Purkinje cell (primary cell): Measurements from ENCODE around the gene FIZ1. TPM values are rescaled to one million over a fixed set of nuclear protein-coding genes. Genes with fewer than 3 reads are reported as not detected.

ENCODE experiments used
- polyA plus RNA-seq: library from polyadenylated mRNA; unstranded; fragments of >200 nt; fragmentation: Nextera tagmentation; gene quantifications from 2 replicates; pipeline ENCODE4 v1.2.1, GENCODE V29; 2014

Gene FIZ1
- 1.7 and 4.2 TPM in 2 replicates for polyA plus RNA-seq

GRCh38 chr19:55599468-55599841 is at the start of gene FIZ1:
TSS of gene FIZ1 (minus strand) at chr19:55599517. CDS start at chr19:55597865, 1,652 bp downstream.

GRCh38 chr19:55647732-55648584 is 48.6 kb upstream of the FIZ1 start, which contains the start of gene CCDC106:
TSS of gene CCDC106 (plus strand) at chr19:55648212. CDS start at chr19:55649047, 835 bp downstream.

GRCh38 chr19:55643003-55643886 is 43.9 kb upstream of the FIZ1 start, which contains the start of gene ZNF581:
TSS of gene ZNF581 (plus strand) at chr19:55643649. CDS start at chr19:55644572, 923 bp downstream.

GRCh38 chr19:55640577-55641425 is 41.5 kb upstream of the FIZ1 start, which contains the start of gene ZNF580:
TSS of gene ZNF580 (plus strand) at chr19:55641002. CDS start at chr19:55642509, 1,507 bp downstream.

GRCh38 chr19:55624109-55625003 is 25.0 kb upstream of the FIZ1 start, which contains the start of gene ZNF784:
TSS of gene ZNF784 (minus strand) at chr19:55624566. CDS start at chr19:55624561, 5 bp downstream.

GRCh38 chr19:55605637-55606470 is 6.5 kb upstream of the FIZ1 start, which contains the start of gene ZNF865:
TSS of gene ZNF865 (plus strand) at chr19:55605647. CDS start at chr19:55613619, 7,972 bp downstream.

GRCh38 chr19:55599842-55600661 is 735 bp upstream of the FIZ1 start, which contains the start of gene ZNF524:
TSS of gene ZNF524 (plus strand) at chr19:55600288. CDS start at chr19:55602113, 1,825 bp downstream.

GRCh38 chr19:55580628-55581144 is 18.6 kb downstream of the FIZ1 start, which contains the start of gene ZNF579:
TSS of gene ZNF579 (minus strand) at chr19:55580848. CDS start at chr19:55579639, 1,209 bp downstream.

GRCh38 chr19:55545443-55545842 is 53.9 kb downstream of the FIZ1 start, which contains the start of gene SBK3:
TSS of gene SBK3 (minus strand) at chr19:55545543. CDS start at chr19:55545543, 0 bp downstream.

Other genes with a start within 250 kb of the FIZ1 start
- not detected in 2 replicates for gene COX6B2, start 244.8 kb downstream of the FIZ1 start, polyA plus RNA-seq
- gene GARIN5B, start 236.3 kb downstream of the FIZ1 start, polyA plus RNA-seq: not detected in 2 replicates
- gene IL11, start 229.1 kb downstream of the FIZ1 start, polyA plus RNA-seq: not detected in 2 replicates
- not detected in 2 replicates for gene TMEM190, start 222.7 kb downstream of the FIZ1 start, polyA plus RNA-seq
- gene TMEM238, start 215.2 kb downstream of the FIZ1 start, polyA plus RNA-seq: not detected in 2 replicates
- gene RPL28, start 213.6 kb downstream of the FIZ1 start, polyA plus RNA-seq: 339 and 376 TPM in 2 replicates
- 1.3 and 1.6 TPM in 2 replicates for gene UBE2S, start 191.7 kb downstream of the FIZ1 start, polyA plus RNA-seq
- gene SHISA7, start 156.2 kb downstream of the FIZ1 start, polyA plus RNA-seq: 0.62 TPM in 1 of 2 replicates, not detected in the other
- gene ISOC2, start 137.9 kb downstream of the FIZ1 start, polyA plus RNA-seq: 0.93 and 1.2 TPM in 2 replicates
- not detected in 2 replicates for gene C19orf85, start 134.8 kb downstream of the FIZ1 start, polyA plus RNA-seq
- not detected in 2 replicates for gene ZNF628, start 122.9 kb downstream of the FIZ1 start, polyA plus RNA-seq
- 26.9 and 43.3 TPM in 2 replicates for gene NAT14, start 114.3 kb downstream of the FIZ1 start, polyA plus RNA-seq
- gene SSC5D, start 111.1 kb downstream of the FIZ1 start, polyA plus RNA-seq: 0.05 TPM in 1 of 2 replicates, not detected in the other
- gene SBK2, start 62.4 kb downstream of the FIZ1 start, polyA plus RNA-seq: not detected in 2 replicates
- gene SBK3, start 54.0 kb downstream of the FIZ1 start, polyA plus RNA-seq: not detected in 2 replicates
- 0.36 and 0.48 TPM in 2 replicates for gene ZNF579, start 18.7 kb downstream of the FIZ1 start, polyA plus RNA-seq
- 0.36 TPM in 1 of 2 replicates, not detected in the other for gene ZNF524, start 771 bp upstream of the FIZ1 start, polyA plus RNA-seq
- 0.22 TPM in 1 of 2 replicates, not detected in the other for gene ZNF865, start 6.1 kb upstream of the FIZ1 start, polyA plus RNA-seq
- 0.16 and 0.27 TPM in 2 replicates for gene ZNF784, start 25.0 kb upstream of the FIZ1 start, polyA plus RNA-seq
- 8.2 and 11.4 TPM in 2 replicates for gene ZNF580, start 41.5 kb upstream of the FIZ1 start, polyA plus RNA-seq
- gene ZNF581, start 44.1 kb upstream of the FIZ1 start, polyA plus RNA-seq: 0.74 and 4.1 TPM in 2 replicates
- 0.35 and 0.67 TPM in 2 replicates for gene CCDC106, start 48.7 kb upstream of the FIZ1 start, polyA plus RNA-seq
- gene U2AF2, start 55.5 kb upstream of the FIZ1 start, polyA plus RNA-seq: 2.8 and 3.7 TPM in 2 replicates
- 1.3 and 1.4 TPM in 2 replicates for gene EPN1, start 75.7 kb upstream of the FIZ1 start, polyA plus RNA-seq
- not detected in 2 replicates for gene NLRP9, start 138.9 kb upstream of the FIZ1 start, polyA plus RNA-seq
- not detected in 2 replicates for gene RFPL4A, start 159.6 kb upstream of the FIZ1 start, polyA plus RNA-seq
- gene RFPL4AL1, start 169.6 kb upstream of the FIZ1 start, polyA plus RNA-seq: not detected in 2 replicates
- gene NLRP11, start 232.5 kb upstream of the FIZ1 start, polyA plus RNA-seq: 0.11 and 0.24 TPM in 2 replicates
- gene NLRP4, start 237.0 kb upstream of the FIZ1 start, polyA plus RNA-seq: not detected in 2 replicates